Measurements from ENCODE around the gene ZFYVE26.
A peak's percentile ranks its signal among the peaks of the same experiment; 100 is the strongest.

Gene ZFYVE26

GRCh38 chr14:67766035-67766680 lies 50.2 kb downstream of the ZFYVE26 start:
- no peak for DNase-seq (ENCODE audit: insufficient read length)
- no peak for FAIRE-seq
- TF ChIP-seq POLR2AphosphoS5 (IDR thresholded peaks at IDR 0.05; ENCODE audit: low read depth, low read length) (no peak), TAF1 (IDR thresholded peaks at IDR 0.05; ENCODE audit: borderline replicate concordance, low read depth, low read length) (no peak), POLR2A (IDR thresholded peaks at IDR 0.05; ENCODE audit: low read depth, low read length) (no peak)

GRCh38 chr14:67765192-67765834 lies 51.1 kb downstream of the ZFYVE26 start:
- FAIRE-seq (no peak), DNase-seq (ENCODE audit: insufficient read length) (no peak)
- TF ChIP-seq TAF1 (IDR thresholded peaks at IDR 0.05; ENCODE audit: borderline replicate concordance, low read depth, low read length) = no peak
- no peak for TF ChIP-seq POLR2A (IDR thresholded peaks at IDR 0.05; ENCODE audit: low read depth, low read length)
- no peak for TF ChIP-seq POLR2AphosphoS5 (IDR thresholded peaks at IDR 0.05; ENCODE audit: low read depth, low read length)

- DNase-seq (ENCODE audit: insufficient read length) (no peak), FAIRE-seq (no peak)
- TF ChIP-seq TAF1 (IDR thresholded peaks at IDR 0.05; ENCODE audit: borderline replicate concordance, low read depth, low read length) = no peak
- TF ChIP-seq POLR2AphosphoS5 (IDR thresholded peaks at IDR 0.05; ENCODE audit: low read depth, low read length) = no peak
- no peak for TF ChIP-seq POLR2A (IDR thresholded peaks at IDR 0.05; ENCODE audit: low read depth, low read length)
These were observed 51.9 kb downstream of the ZFYVE26 start for GRCh38 chr14:67764496-67764895.

GRCh38 chr14:67763158-67763822 lies 53.1 kb downstream of the ZFYVE26 start:
- DNase-seq (ENCODE audit: insufficient read length) (no peak), FAIRE-seq (no peak)
- TF ChIP-seq TAF1 (IDR thresholded peaks at IDR 0.05; ENCODE audit: borderline replicate concordance, low read depth, low read length) = no peak
- TF ChIP-seq POLR2A (IDR thresholded peaks at IDR 0.05; ENCODE audit: low read depth, low read length) = no peak
- no peak for TF ChIP-seq POLR2AphosphoS5 (IDR thresholded peaks at IDR 0.05; ENCODE audit: low read depth, low read length)

GRCh38 chr14:67762051-67762450 lies 54.3 kb downstream of the ZFYVE26 start:
- FAIRE-seq (no peak), DNase-seq (ENCODE audit: insufficient read length) (no peak)
- TF ChIP-seq POLR2AphosphoS5 (IDR thresholded peaks at IDR 0.05; ENCODE audit: low read depth, low read length) (no peak), TAF1 (IDR thresholded peaks at IDR 0.05; ENCODE audit: borderline replicate concordance, low read depth, low read length) (no peak), POLR2A (IDR thresholded peaks at IDR 0.05; ENCODE audit: low read depth, low read length) (no peak)

- no peak for DNase-seq (ENCODE audit: insufficient read length)
- TF ChIP-seq TAF1 (IDR thresholded peaks at IDR 0.05; ENCODE audit: borderline replicate concordance, low read depth, low read length) = no peak
- TF ChIP-seq POLR2A (IDR thresholded peaks at IDR 0.05; ENCODE audit: low read depth, low read length) = no peak
- TF ChIP-seq POLR2AphosphoS5 (IDR thresholded peaks at IDR 0.05; ENCODE audit: low read depth, low read length) = no peak
- FAIRE-seq = no peak
These were observed 56.5 kb downstream of the ZFYVE26 start for GRCh38 chr14:67759916-67760315.

- no peak for FAIRE-seq
- TF ChIP-seq POLR2AphosphoS5 (IDR thresholded peaks at IDR 0.05; ENCODE audit: low read depth, low read length) (no peak), POLR2A (IDR thresholded peaks at IDR 0.05; ENCODE audit: low read depth, low read length) (no peak), TAF1 (IDR thresholded peaks at IDR 0.05; ENCODE audit: borderline replicate concordance, low read depth, low read length) (no peak)
- no peak for DNase-seq (ENCODE audit: insufficient read length)
These were observed 59.2 kb downstream of the ZFYVE26 start for GRCh38 chr14:67757175-67757574.

- FAIRE-seq (no peak), DNase-seq (ENCODE audit: insufficient read length) (no peak)
- TF ChIP-seq POLR2A (IDR thresholded peaks at IDR 0.05; ENCODE audit: low read depth, low read length) (no peak), POLR2AphosphoS5 (IDR thresholded peaks at IDR 0.05; ENCODE audit: low read depth, low read length) (no peak), TAF1 (IDR thresholded peaks at IDR 0.05; ENCODE audit: borderline replicate concordance, low read depth, low read length) (no peak)
These were observed 59.9 kb downstream of the ZFYVE26 start for GRCh38 chr14:67756496-67756895.

- FAIRE-seq (no peak), DNase-seq (ENCODE audit: insufficient read length) (no peak)
- no peak for TF ChIP-seq POLR2A (IDR thresholded peaks at IDR 0.05; ENCODE audit: low read depth, low read length)
- TF ChIP-seq TAF1 (IDR thresholded peaks at IDR 0.05; ENCODE audit: borderline replicate concordance, low read depth, low read length) = no peak
- no peak for TF ChIP-seq POLR2AphosphoS5 (IDR thresholded peaks at IDR 0.05; ENCODE audit: low read depth, low read length)
These were observed 66.9 kb downstream of the ZFYVE26 start for GRCh38 chr14:67749341-67750084.

GRCh38 chr14:67748312-67748711 lies 68.1 kb downstream of the ZFYVE26 start:
- DNase-seq (ENCODE audit: insufficient read length) = no peak
- TF ChIP-seq TAF1 (IDR thresholded peaks at IDR 0.05; ENCODE audit: borderline replicate concordance, low read depth, low read length) = no peak
- no peak for TF ChIP-seq POLR2AphosphoS5 (IDR thresholded peaks at IDR 0.05; ENCODE audit: low read depth, low read length)
- no peak for TF ChIP-seq POLR2A (IDR thresholded peaks at IDR 0.05; ENCODE audit: low read depth, low read length)
- FAIRE-seq = no peak

- DNase-seq (ENCODE audit: insufficient read length) (peak; percentile 40), FAIRE-seq (peak; percentile 24)
- TF ChIP-seq POLR2A (IDR thresholded peaks at IDR 0.05; ENCODE audit: low read depth, low read length) (no peak), POLR2AphosphoS5 (IDR thresholded peaks at IDR 0.05; ENCODE audit: low read depth, low read length) (no peak), TAF1 (IDR thresholded peaks at IDR 0.05; ENCODE audit: borderline replicate concordance, low read depth, low read length) (no peak)
These were observed 69.5 kb downstream of the ZFYVE26 start for GRCh38 chr14:67746927-67747326.

Data from GM12892 (cell line).